ENCODE data around the gene JAK3.

Gene JAK3

DNA sequence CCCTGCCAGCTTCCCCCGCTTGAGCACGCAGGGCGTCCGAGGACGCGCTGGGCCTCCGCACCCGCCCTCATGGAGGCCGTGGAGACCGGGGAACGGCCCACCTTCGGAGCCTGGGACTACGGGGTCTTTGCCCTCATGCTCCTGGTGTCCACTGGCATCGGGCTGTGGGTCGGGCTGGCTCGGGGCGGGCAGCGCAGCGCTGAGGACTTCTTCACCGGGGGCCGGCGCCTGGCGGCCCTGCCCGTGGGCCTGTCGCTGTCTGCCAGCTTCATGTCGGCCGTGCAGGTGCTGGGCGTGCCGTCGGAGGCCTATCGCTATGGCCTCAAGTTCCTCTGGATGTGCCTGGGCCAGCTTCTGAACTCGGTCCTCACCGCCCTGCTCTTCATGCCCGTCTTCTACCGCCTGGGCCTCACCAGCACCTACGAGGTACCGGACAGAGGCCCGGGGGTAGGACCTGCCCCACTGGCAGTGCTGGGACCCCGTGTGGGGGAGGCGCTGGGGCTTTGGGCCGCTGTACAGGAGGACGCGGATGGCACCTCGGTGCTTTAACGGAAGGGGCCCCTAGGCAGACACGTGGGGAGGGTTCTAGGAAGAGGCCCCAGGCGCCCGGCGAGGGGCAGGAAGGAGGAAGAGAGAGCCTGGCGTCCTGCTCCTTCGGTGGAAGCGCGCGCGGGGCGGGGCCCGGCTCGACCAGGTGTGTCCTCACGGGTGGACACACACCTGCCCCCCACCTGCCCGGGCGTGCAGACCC is 24.6 kb upstream of the JAK3 start:
- POLR2A ChIA-PET: no interaction called here
- no peak overlapping the region for H3K4me3 ChIP-seq (ENCODE audit: low read depth, low read length)
- TF ChIP-seq CTCF (IDR thresholded peaks at IDR 0.05; ENCODE audit: insufficient read depth, low read length, missing control alignments): no peak
- CTCF ChIA-PET: interaction anchor here (0.6 to 6.4 kb wide), 9 partner anchors 7 to 128 kb away, joined by 3 to 157 read pairs (median 18); partner anchors contain the start of genes CCDC124 and RPL18A
- DNase-seq (ENCODE audit: low read depth, low spot score): no peak

DNA sequence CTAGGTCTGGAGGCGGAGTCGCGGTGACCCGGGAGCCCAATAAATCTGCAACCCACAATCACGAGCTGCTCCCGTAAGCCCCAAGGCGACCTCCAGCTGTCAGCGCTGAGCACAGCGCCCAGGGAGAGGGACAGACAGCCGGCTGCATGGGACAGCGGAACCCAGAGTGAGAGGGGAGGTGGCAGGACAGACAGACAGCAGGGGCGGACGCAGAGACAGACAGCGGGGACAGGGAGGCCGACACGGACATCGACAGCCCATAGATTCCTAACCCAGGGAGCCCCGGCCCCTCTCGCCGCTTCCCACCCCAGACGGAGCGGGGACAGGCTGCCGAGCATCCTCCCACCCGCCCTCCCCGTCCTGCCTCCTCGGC is 24.1 kb upstream of the JAK3 start, which contains the start of gene SLC5A5:
Gene SLC5A5 (plus strand): TSS at position 68 of the 373 bp plus-strand sequence. CDS start 375 bp downstream, outside the sequence.
- ChIA-PET POLR2A (no interaction called here), CTCF (interaction anchor here (0.6 to 6.4 kb wide), 12 partner anchors 8 to 128 kb away, joined by 3 to 157 read pairs (median 12); partner anchors contain the start of genes CCDC124 and RPL18A)
- no peak within 1 kb of the TSS for H3K4me3 ChIP-seq (ENCODE audit: low read depth, low read length)
- DNase-seq (ENCODE audit: low read depth, low spot score): no peak
- TF ChIP-seq CTCF (IDR thresholded peaks at IDR 0.05; ENCODE audit: insufficient read depth, low read length, missing control alignments): no peak

DNA sequence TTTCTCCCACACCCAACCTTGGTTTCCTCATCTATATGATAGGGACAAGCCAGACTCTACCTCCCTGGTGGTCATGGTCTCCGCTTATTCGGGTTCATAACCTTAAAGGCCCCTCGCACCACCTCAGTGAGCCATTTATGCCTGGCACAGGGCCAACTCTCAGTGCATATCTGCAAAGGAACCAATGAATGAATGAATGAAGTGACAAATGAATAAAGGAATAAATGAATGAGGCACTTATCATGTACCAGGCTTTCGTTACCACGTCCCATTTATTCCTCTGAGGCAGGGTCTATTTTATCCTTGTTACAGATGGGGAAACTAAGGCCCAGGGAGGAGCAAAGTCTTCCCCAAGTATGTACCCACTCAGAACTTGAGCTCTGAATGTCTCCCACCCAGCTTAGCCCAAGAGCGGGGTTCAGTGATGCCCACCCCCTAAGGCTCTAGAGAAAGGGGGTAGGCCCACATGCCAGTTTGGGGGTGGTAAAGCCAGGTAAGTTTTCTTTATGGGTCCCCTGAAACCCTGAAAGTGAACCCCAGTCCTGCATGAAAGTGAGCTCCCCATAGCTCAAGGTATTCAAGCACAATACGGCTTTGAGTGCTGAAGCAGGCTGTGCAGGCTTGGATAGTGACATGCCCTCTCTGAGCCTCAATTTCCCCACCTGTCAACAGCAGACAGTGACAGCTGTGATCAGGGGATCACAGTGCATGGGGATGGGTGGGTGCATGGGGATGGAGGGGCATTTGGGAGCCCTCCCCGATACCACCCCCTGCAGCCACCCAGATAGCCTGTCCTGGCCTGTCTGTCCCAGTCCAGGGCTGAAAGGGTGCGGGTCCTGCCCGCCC is 23.5 kb upstream of the JAK3 start:
- no peak for TF ChIP-seq CTCF (IDR thresholded peaks at IDR 0.05; ENCODE audit: insufficient read depth, low read length, missing control alignments)
- H3K4me3 ChIP-seq (ENCODE audit: low read depth, low read length): no peak overlapping the region
- CTCF ChIA-PET: interaction anchor here (0.6 to 6.4 kb wide), 15 partner anchors 8 to 138 kb away, joined by 3 to 157 read pairs (median 9); partner anchors contain the start of genes ARRDC2, CCDC124 and RPL18A
- POLR2A ChIA-PET: no interaction called here
- no peak for DNase-seq (ENCODE audit: low read depth, low spot score)

GRCh38 chr19:17869114-17869608 is 21.4 kb upstream of the JAK3 start:
- ChIA-PET POLR2A (interaction anchor here (1.5 kb wide), 1 partner anchor 9 kb away, joined by 4 read pairs; the partner anchor contains the start of gene RPL18A), CTCF (interaction anchor here (1.7 to 6.4 kb wide), 6 partner anchors 9 to 127 kb away, joined by 4 to 157 read pairs (median 31); partner anchors contain the start of genes CCDC124 and RPL18A)
- DNase-seq (ENCODE audit: low read depth, low spot score): no peak

DNA sequence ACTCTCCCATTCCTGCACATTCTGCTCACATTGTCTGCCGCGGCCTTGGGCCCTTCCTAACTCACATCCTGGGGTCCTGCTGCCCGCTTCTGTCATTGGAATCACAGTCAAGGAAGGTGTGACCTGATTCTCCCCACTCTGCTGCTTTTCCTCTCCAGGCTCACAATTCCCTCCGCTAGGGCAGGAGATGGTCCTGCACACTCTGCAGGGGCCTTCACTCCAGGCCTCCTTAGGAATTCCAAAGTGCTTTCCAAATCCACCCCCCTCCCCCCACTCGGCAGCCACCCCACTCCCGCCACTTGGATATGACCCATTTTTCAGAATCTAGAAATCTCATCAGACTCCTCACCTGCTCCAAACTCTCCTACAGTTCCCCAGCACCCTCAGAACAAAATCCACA is 20.9 kb upstream of the JAK3 start:
- ChIA-PET POLR2A (no interaction called here), CTCF (interaction anchor here (0.7 to 6.4 kb wide), 6 partner anchors 9 to 130 kb away, joined by 3 to 157 read pairs (median 12); partner anchors contain the start of genes CCDC124 and RPL18A)
- TF ChIP-seq CTCF (IDR thresholded peaks at IDR 0.05; ENCODE audit: insufficient read depth, low read length, missing control alignments): no peak
- no peak overlapping the region for H3K4me3 ChIP-seq (ENCODE audit: low read depth, low read length)
- no peak for DNase-seq (ENCODE audit: low read depth, low spot score)

More at GRCh38 chr19:17869114-17869608, 21.4 kb upstream of the JAK3 start:
- TF ChIP-seq CTCF (IDR thresholded peaks at IDR 0.05; ENCODE audit: insufficient read depth, low read length, missing control alignments): no peak
- H3K4me3 ChIP-seq (ENCODE audit: low read depth, low read length): no peak overlapping the region

All from AG04449 (cell line).